Measurements from ENCODE around the gene PHAF1. TPM values are rescaled to one million over a fixed set of nuclear protein-coding genes. Genes with fewer than 3 reads are reported as not detected.

PHAF1 gene
- total and polyA plus RNA-seq, 12 donors, result 9.0 to 27.4 (median 14.0) TPM

DNA sequence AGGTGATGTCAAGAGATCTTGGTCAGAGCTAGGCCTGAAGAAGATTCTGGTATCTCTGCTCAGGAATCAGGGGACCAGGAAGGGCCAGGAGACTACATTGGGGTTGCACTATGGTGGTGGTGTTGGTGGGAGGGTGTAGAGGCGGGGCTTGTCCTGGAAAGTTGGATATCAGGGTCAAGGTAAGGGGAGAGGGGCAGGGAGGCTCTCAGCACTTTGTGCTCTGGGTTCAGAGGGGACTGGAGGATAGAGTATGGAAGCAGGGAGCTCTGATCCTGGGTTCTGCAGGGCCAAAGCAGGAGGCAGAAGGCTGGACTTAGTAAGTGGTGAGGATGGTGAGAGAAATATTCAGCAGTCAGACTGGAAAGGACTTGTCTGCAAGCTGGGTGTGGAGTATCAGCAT, 63.6 kb downstream of the PHAF1 start:
- WGBS, 4 donors, result 29 to 47% (median 42%) methylated on average over 1 of the region's 1 CpG
- intact Hi-C loops (cut with DNase I), result no loop called here
- Histone ChIP-seq H3K4me1 (replicated peaks in 1 of 2) (peaks cover 47 to 67% of the 10 kb centered on the region in 2 donors), H3K4me3 (peak overlapping the region in 1 of 4 donors; percentile 46), H3K9me3 (replicated peaks in 1 of 3) (no peaks in the 10 kb centered on the region), H3K27ac (peak overlapping the region; percentile 82 to 98 (median 97)), H3K27me3 (no peaks in the 10 kb centered on the region), H3K36me3 (replicated peaks in 1 of 2) (no peaks in the 10 kb centered on the region)
- no peak for DNase-seq
- no peak for TF ChIP-seq POLR2A (IDR thresholded peaks at IDR 0.05)
- TF ChIP-seq, protein P1, sequence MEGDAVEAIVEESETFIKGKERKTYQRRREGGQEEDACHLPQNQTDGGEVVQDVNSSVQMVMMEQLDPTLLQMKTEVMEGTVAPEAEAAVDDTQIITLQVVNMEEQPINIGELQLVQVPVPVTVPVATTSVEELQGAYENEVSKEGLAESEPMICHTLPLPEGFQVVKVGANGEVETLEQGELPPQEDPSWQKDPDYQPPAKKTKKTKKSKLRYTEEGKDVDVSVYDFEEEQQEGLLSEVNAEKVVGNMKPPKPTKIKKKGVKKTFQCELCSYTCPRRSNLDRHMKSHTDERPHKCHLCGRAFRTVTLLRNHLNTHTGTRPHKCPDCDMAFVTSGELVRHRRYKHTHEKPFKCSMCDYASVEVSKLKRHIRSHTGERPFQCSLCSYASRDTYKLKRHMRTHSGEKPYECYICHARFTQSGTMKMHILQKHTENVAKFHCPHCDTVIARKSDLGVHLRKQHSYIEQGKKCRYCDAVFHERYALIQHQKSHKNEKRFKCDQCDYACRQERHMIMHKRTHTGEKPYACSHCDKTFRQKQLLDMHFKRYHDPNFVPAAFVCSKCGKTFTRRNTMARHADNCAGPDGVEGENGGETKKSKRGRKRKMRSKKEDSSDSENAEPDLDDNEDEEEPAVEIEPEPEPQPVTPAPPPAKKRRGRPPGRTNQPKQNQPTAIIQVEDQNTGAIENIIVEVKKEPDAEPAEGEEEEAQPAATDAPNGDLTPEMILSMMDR (IDR thresholded peaks at IDR 0.05), result no peak

DNA sequence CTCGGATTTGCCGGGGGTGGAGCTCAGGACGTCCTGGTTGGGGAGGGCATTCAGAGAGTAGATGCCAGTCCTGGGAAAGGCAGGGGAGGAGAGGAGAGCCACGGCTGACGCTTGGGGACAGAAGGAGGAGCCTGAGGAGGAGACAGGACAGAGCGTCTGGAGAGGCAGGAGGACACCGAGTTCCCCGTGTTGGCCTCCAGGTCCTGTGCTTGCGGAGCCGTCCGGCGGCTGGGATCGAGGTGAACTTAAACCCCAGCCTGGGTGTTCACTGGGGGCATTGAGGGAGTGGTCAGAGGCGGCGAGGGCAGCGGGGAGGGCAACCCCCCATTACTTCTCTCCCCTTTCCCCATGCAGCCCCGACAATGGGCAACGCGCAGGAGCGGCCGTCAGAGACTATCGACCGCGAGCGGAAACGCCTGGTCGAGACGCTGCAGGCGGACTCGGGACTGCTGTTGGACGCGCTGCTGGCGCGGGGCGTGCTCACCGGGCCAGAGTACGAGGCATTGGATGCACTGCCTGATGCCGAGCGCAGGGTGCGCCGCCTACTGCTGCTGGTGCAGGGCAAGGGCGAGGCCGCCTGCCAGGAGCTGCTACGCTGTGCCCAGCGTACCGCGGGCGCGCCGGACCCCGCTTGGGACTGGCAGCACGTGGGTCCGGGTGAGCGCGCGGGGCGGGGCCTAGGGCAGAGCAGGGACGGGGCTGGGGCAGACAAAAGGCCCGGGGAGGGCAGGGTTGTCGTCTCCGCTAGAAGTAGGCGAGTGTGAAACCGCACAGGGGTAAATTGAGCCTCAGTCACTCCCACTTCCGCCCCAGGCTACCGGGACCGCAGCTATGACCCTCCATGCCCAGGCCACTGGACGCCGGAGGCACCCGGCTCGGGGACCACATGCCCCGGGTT, 64.3 kb downstream of the PHAF1 start:
- Histone ChIP-seq H3K27me3 (no peaks in the 10 kb centered on the region), H3K36me3 (replicated peaks in 1 of 2) (no peaks in the 10 kb centered on the region), H3K27ac (peak overlapping the region; percentile 82 to 98 (median 97)), H3K4me3 (peak overlapping the region in 2 of 4 donors; percentile 4 to 46), H3K4me1 (replicated peaks in 1 of 2) (peaks cover 50 to 65% of the 10 kb centered on the region in 2 donors), H3K9me3 (replicated peaks in 1 of 3) (no peaks in the 10 kb centered on the region)
- peak; percentile 81 to 98 for TF ChIP-seq POLR2A (IDR thresholded peaks at IDR 0.05)
- TF ChIP-seq, protein P1 (IDR thresholded peaks at IDR 0.05), result peak in 2 of 6 experiments; percentile 38 to 40
- peak; percentile 90 to 97 (median 96) for DNase-seq
- intact Hi-C loops (cut with DNase I), result no loop called here
- WGBS, 4 donors, result 0 to 1% (median 1%) methylated on average over 13 to 71 of the region's 71 CpGs

DNA sequence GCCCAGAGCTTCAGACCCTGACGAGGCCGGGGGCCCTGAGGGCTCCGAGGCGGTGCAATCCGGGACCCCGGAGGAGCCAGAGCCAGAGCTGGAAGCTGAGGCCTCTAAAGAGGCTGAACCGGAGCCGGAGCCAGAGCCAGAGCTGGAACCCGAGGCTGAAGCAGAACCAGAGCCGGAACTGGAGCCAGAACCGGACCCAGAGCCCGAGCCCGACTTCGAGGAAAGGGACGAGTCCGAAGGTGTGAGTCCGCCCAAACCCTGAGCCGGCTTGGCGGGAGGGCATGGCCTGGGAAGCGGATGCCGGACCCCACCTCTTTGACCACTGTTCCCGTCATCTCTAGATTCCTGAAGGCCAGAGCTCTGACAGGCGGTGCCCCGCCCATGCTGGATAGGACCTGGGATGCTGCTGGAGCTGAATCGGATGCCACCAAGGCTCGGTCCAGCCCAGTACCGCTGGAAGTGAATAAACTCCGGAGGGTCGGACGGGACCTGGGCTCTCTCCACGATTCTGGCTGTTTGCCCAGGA, 65.0 kb downstream of the PHAF1 start:
- WGBS, 4 donors, result 41 to 75% (median 58%) methylated on average over 8 to 31 of the region's 31 CpGs
- intact Hi-C loops (cut with DNase I), result no loop called here
- peak overlapping the region; percentile 82 to 98 (median 97) for H3K27ac ChIP-seq
- no peaks in the 10 kb centered on the region for H3K27me3 ChIP-seq
- TF ChIP-seq, protein P1 (IDR thresholded peaks at IDR 0.05), result no peak
- TF ChIP-seq POLR2A (IDR thresholded peaks at IDR 0.05), result no peak
- no peaks in the 10 kb centered on the region for H3K36me3 ChIP-seq (replicated peaks in 1 of 2)
- peak in 1 of 7 donors; percentile 53 for DNase-seq
- H3K4me1 ChIP-seq (replicated peaks in 1 of 2), result peaks cover 43 to 58% of the 10 kb centered on the region in 2 donors
- no peaks in the 10 kb centered on the region for H3K9me3 ChIP-seq (replicated peaks in 1 of 3)
- peak overlapping the region in 2 of 4 donors; percentile 4 to 46 for H3K4me3 ChIP-seq

DNA sequence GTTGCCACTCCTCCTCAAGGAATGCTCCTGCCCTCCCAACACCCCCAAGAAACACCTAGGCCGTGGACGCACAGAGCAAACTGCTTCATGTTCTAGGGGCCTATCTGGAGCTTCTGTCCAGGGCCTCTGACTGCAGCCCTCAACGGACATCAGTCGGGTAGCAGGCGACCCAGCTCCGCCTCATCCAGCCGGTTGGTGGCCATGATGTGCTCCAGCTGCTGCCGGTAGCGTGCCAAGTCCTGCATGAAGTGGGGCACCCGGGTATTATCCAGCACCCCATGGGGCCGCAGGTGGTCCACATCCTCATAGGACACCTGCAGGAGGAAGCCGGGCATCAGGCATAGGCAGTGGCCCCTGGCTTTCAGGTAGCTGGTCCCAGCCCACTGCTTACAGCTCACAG, 66.9 kb downstream of the PHAF1 start:
- intact Hi-C loops (cut with DNase I), result no loop called here
- peak in 1 of 7 donors; percentile 30 for DNase-seq
- 87 to 93% (median 89%) methylated on average over 3 to 12 of the region's 12 CpGs; no CpG with 5 or more reads in 1 of the 4 donors for WGBS, 4 donors
- Histone ChIP-seq H3K27me3 (no peaks in the 10 kb centered on the region), H3K27ac (no peak overlapping the region), H3K9me3 (replicated peaks in 1 of 3) (no peaks in the 10 kb centered on the region), H3K4me1 (replicated peaks in 1 of 2) (peaks cover 37 to 52% of the 10 kb centered on the region in 2 donors), H3K4me3 (no peak overlapping the region), H3K36me3 (replicated peaks in 1 of 2) (no peaks in the 10 kb centered on the region)
- TF ChIP-seq, protein P1 (IDR thresholded peaks at IDR 0.05), result no peak
- no peak for TF ChIP-seq POLR2A (IDR thresholded peaks at IDR 0.05)

Data from adrenal gland (tissue), 12 donors.